Neural cell (in vitro differentiated cells): ENCODE measurements around the gene WASHC3. TPM values are rescaled to one million over a fixed set of nuclear protein-coding genes. Genes with fewer than 3 reads are reported as not detected.

ENCODE experiments used
- H2AFZ ChIP-seq: fragments of 200-600, 300-800 bp; sonication (generic), shearing (Covaris generic); 2 replicates; pipeline ENCODE4 v1.6.0; 2014; ENCODE audit warnings: low read depth, mild to moderate bottlenecking, antibody characterized with exemption, low read length, moderate library complexity
- H3F3A ChIP-seq: fragments of 200-600 bp; shearing (Covaris generic); 2 replicates; pipeline ENCODE4 v1.6.1; 2016; ENCODE audit warnings: mild to moderate bottlenecking, moderate library complexity, mixed read lengths, antibody characterized with exemption, low read length; ENCODE audit not compliant: insufficient read depth, poor library complexity, severe bottlenecking
- H3K27ac ChIP-seq: fragments of 200-600, 300-800 bp; sonication (generic), shearing (Covaris generic); 2 replicates; pipeline ENCODE4 v1.5.1; 2014; ENCODE audit warnings: mild to moderate bottlenecking, low read length, moderate library complexity
- H3K27me3 ChIP-seq: fragments of 300-800, 200-600 bp; sonication (generic), shearing (Covaris generic); 2 replicates; pipeline ENCODE4 v1.6.0; 2014; ENCODE audit warnings: mild to moderate bottlenecking, low read depth, low read length, moderate library complexity; ENCODE audit not compliant: insufficient read depth
- H3K36me3 ChIP-seq: fragments of 300-800, 200-600 bp; sonication (generic), shearing (Covaris generic); 2 replicates; pipeline ENCODE4 v1.5.1; 2014; ENCODE audit warnings: mild to moderate bottlenecking, antibody characterized with exemption, low read length, moderate library complexity; ENCODE audit not compliant: insufficient read depth
- H3K4me2 ChIP-seq: fragments of 300-800, 200-600 bp; sonication (generic), shearing (Covaris generic); 2 replicates; pipeline ENCODE4 v1.6.0; 2014; ENCODE audit warnings: mild to moderate bottlenecking, low read length
- H3K4me3 ChIP-seq: fragments of 300-800, 200-600 bp; sonication (generic), shearing (Covaris generic); 2 replicates; pipeline ENCODE4 v1.5.1; 2014; ENCODE audit warnings: mild to moderate bottlenecking, low read length, moderate library complexity
- H3K79me2 ChIP-seq: fragments of 200-600 bp; shearing (Covaris generic); replicated peaks from 2 replicates; pipeline ENCODE4 v1.6.0; 2014; ENCODE audit warnings: mild to moderate bottlenecking, low read length, moderate library complexity; ENCODE audit not compliant: insufficient read depth
- H3K9ac ChIP-seq: fragments of 300-800, 200-600 bp; sonication (generic), shearing (Covaris generic); 2 replicates; pipeline ENCODE4 v1.6.1; 2016; ENCODE audit warnings: mild to moderate bottlenecking, low read length, mixed read lengths
- H3K9me2 ChIP-seq: fragments of 200-600 bp; shearing (Covaris generic); 2 replicates; pipeline ENCODE4 v1.6.1; 2016; ENCODE audit warnings: mild to moderate bottlenecking, low read length, mixed read lengths; ENCODE audit not compliant: insufficient read depth
- H3K9me3 ChIP-seq: fragments of 200-600, 300-800 bp; sonication (generic), shearing (Covaris generic); 2 replicates; pipeline ENCODE4 v1.6.1; 2016; ENCODE audit warnings: mild to moderate bottlenecking, mixed run types, low read length, moderate library complexity, mixed read lengths
- H4K20me1 ChIP-seq: fragments of 200-600 bp; shearing (Covaris generic); 2 replicates; pipeline ENCODE4 v1.6.1; 2016; ENCODE audit warnings: mild to moderate bottlenecking, mixed run types; ENCODE audit not compliant: insufficient read depth
- CTCF ChIP-seq: fragments of 450-650 bp; IDR thresholded peaks from 2 replicates; pipeline ENCODE4 v1.5.1; 2014; ENCODE audit warnings: antibody characterized with exemption, mild to moderate bottlenecking, moderate library complexity; ENCODE audit not compliant: poor library complexity, severe bottlenecking
- EP300 ChIP-seq: fragments of 450-650 bp; conservative IDR thresholded peaks from 2 replicates; pipeline ENCODE4 v1.6.1; 2014; ENCODE audit warnings: antibody characterized with exemption, mild to moderate bottlenecking, moderate library complexity; ENCODE audit not compliant: poor library complexity, severe bottlenecking
- EZH2 ChIP-seq: fragments of 200-600, 300-800 bp; shearing (Covaris generic), sonication (generic); IDR thresholded peaks from 2 replicates; pipeline ENCODE4 v1.6.1; 2014; ENCODE audit warnings: antibody characterized with exemption, low read length, borderline replicate concordance, mild to moderate bottlenecking; ENCODE audit not compliant: insufficient read depth, poor library complexity, severe bottlenecking
- MXI1 ChIP-seq: fragments of 450-650 bp; conservative IDR thresholded peaks from 2 replicates; pipeline ENCODE4 v1.6.1; 2014; ENCODE audit warnings: antibody characterized with exemption, mild to moderate bottlenecking; ENCODE audit not compliant: poor library complexity, severe bottlenecking
- POLR2AphosphoS5 ChIP-seq: IDR thresholded peaks from 2 replicates; pipeline ENCODE4 v1.6.1; 2012
- RAD21 ChIP-seq: fragments of 450-650 bp; conservative IDR thresholded peaks from 2 replicates; pipeline ENCODE4 v1.6.1; 2014; ENCODE audit warnings: antibody characterized with exemption, mild to moderate bottlenecking, moderate library complexity
- SMC3 ChIP-seq: fragments of 450-650 bp; conservative IDR thresholded peaks from 2 replicates; pipeline ENCODE4 v1.6.1; 2014; ENCODE audit warnings: antibody characterized with exemption, mild to moderate bottlenecking, moderate library complexity; ENCODE audit not compliant: poor library complexity
- TAF1 ChIP-seq: IDR thresholded peaks from 2 replicates; pipeline ENCODE4 v1.6.1; 2012; ENCODE audit warnings: low read depth
- polyA plus RNA-seq: library from polyadenylated mRNA; depleted of rRNA; stranded (reverse); fragments of >200 nt; gene quantifications from 2 replicates; pipeline ENCODE4 v1.2.3, GENCODE V29; 2014
- TF ChIP-seq, protein P1 (sequence below): IDR thresholded peaks from 2 replicates; pipeline ENCODE4 v1.6.1; 2012; ENCODE audit warnings: borderline replicate concordance

The WASHC3 gene
- polyA plus RNA-seq, 1 donor from 2014 or later: 65.9 TPM

DNA sequence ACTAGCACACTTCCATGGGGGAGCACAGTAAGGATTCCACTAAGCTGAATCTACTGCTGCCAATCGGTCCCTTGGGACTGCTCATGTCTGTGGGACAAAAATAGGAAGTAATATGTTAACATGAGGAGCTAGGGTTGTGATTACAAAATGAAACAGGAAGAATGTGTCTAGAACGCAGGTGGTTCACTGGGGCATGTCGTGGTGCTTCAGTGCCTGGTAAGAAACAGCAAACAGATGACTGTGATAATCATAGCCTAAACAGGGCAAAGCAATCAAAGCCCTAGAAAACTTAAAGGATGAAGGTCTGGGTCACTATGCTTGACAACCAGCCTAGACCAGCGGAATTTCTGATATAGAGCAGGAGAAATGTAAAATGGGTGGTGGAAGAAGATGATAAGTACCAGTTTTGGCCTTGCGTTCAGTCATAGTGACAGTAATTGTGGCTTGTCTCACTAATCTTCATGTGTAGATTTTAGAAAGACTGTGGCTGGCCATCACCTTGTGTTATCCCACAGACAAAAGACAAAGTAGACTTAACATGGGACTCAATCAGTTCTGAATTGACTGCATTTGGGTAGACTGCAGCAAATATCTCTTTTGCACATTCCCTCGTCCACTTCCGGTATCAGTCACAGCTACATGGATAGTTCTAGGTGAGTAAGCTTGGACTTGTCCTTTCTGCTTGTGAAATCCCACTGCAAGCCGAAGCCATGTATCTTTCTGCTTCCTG is 51.4 kb downstream of the WASHC3 start:
- Histone ChIP-seq H3K4me3 (no peak overlapping the region), H3K27me3 (no peaks in the 10 kb centered on the region), H3K4me2 (no peak overlapping the region), H3K27ac (no peak overlapping the region), H2AFZ (no peak overlapping the region), H3K36me3 (no peaks in the 10 kb centered on the region), H4K20me1 (no peaks in the 10 kb centered on the region), H3F3A (no peaks in the 10 kb centered on the region), H3K9me2 (no peaks in the 10 kb centered on the region), H3K79me2 (no peaks in the 10 kb centered on the region), H3K9me3 (no peaks in the 10 kb centered on the region), H3K9ac (no peak overlapping the region)
- TF ChIP-seq TAF1 (no peak), POLR2AphosphoS5 (no peak), SMC3 (no peak), CTCF (no peak), EP300 (no peak), MXI1 (no peak), RAD21 (no peak), EZH2 (no peak)
- TF ChIP-seq, protein P1, sequence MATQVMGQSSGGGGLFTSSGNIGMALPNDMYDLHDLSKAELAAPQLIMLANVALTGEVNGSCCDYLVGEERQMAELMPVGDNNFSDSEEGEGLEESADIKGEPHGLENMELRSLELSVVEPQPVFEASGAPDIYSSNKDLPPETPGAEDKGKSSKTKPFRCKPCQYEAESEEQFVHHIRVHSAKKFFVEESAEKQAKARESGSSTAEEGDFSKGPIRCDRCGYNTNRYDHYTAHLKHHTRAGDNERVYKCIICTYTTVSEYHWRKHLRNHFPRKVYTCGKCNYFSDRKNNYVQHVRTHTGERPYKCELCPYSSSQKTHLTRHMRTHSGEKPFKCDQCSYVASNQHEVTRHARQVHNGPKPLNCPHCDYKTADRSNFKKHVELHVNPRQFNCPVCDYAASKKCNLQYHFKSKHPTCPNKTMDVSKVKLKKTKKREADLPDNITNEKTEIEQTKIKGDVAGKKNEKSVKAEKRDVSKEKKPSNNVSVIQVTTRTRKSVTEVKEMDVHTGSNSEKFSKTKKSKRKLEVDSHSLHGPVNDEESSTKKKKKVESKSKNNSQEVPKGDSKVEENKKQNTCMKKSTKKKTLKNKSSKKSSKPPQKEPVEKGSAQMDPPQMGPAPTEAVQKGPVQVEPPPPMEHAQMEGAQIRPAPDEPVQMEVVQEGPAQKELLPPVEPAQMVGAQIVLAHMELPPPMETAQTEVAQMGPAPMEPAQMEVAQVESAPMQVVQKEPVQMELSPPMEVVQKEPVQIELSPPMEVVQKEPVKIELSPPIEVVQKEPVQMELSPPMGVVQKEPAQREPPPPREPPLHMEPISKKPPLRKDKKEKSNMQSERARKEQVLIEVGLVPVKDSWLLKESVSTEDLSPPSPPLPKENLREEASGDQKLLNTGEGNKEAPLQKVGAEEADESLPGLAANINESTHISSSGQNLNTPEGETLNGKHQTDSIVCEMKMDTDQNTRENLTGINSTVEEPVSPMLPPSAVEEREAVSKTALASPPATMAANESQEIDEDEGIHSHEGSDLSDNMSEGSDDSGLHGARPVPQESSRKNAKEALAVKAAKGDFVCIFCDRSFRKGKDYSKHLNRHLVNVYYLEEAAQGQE: no peak

DNA sequence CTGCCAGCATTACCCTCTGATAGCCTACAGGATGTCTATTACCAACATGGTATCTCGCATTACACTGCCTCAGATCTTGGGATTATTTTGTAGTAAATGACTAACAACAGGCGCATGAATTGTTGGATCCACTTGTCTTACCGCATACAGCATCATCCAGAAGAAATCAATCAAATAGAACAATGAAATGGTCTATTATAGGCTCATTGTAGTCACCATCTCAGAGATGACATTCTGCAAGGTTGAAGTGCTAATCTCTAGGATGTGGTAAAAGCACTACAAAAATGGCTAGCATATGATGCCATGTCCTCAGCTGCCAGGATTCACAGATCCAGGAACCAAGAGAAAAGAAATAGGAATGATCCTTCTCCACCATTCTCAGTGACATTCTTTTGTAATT is 52.0 kb downstream of the WASHC3 start:
- Histone ChIP-seq H3K9ac (no peak overlapping the region), H4K20me1 (no peaks in the 10 kb centered on the region), H3K9me3 (no peaks in the 10 kb centered on the region), H2AFZ (no peak overlapping the region), H3K79me2 (no peaks in the 10 kb centered on the region), H3K27me3 (no peaks in the 10 kb centered on the region), H3F3A (no peaks in the 10 kb centered on the region), H3K27ac (no peak overlapping the region), H3K4me2 (no peak overlapping the region), H3K4me3 (no peak overlapping the region), H3K36me3 (no peaks in the 10 kb centered on the region), H3K9me2 (no peaks in the 10 kb centered on the region)
- no peak for TF ChIP-seq TAF1
- TF ChIP-seq EP300: peak; percentile 18
- TF ChIP-seq CTCF: no peak
- TF ChIP-seq, protein P1: peak; percentile 40
- no peak for TF ChIP-seq MXI1
